ENCODE measurements around the gene LRCH4. TPM values are rescaled to one million over a fixed set of nuclear protein-coding genes. Genes with fewer than 3 reads are reported as not detected.

Gene LRCH4
- total RNA-seq, 4 donors from 2014 or later = 16.1 to 53.2 (median 50.0) TPM

DNA sequence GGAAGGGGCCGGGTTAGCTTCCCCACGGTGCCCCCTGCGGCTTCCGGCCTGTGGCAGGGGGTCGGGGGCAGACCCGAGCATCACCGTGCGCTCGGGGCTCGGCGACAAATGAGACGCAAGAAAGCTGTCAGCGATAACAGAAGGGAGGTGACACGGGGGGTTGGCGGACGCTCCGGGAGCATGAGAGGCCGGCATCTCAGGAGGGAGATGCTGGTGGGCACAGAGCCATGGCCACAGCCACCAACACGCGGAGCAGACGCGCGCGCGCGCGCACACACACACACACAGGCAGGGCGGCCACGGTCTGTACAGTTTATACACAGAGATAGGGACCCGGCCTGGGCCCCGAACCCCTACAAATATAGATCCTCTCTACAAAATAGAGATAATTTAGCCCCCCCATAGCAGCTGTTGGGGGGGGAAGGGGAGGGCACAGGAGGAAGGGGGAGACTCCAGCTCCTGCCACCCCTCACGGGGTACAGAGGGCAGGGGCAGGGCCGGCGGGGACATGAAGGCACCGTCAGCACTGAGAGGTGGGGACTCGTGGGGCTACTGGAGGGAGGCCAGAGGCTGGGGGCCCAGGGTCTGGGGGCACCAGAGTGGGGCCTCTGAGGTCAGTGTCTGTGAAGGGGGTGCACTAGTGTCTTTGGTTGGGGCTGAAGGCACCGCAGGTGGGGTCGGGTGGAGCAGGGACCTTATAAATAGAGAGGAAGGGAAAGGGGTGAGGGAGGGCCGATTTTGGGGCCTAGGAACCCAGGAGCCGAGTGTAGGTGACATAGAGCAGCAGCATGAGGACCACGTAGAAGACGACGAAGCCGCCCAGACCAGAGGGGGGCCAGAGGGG, 11.3 kb downstream of the LRCH4 start:
- peaks cover 0 to 15% (median 8%) of the 10 kb centered on the region in 3 donors for H3K4me1 ChIP-seq
- no peak for TF ChIP-seq POLR2AphosphoS5 (IDR thresholded peaks at IDR 0.05)
- TF ChIP-seq, protein P1, sequence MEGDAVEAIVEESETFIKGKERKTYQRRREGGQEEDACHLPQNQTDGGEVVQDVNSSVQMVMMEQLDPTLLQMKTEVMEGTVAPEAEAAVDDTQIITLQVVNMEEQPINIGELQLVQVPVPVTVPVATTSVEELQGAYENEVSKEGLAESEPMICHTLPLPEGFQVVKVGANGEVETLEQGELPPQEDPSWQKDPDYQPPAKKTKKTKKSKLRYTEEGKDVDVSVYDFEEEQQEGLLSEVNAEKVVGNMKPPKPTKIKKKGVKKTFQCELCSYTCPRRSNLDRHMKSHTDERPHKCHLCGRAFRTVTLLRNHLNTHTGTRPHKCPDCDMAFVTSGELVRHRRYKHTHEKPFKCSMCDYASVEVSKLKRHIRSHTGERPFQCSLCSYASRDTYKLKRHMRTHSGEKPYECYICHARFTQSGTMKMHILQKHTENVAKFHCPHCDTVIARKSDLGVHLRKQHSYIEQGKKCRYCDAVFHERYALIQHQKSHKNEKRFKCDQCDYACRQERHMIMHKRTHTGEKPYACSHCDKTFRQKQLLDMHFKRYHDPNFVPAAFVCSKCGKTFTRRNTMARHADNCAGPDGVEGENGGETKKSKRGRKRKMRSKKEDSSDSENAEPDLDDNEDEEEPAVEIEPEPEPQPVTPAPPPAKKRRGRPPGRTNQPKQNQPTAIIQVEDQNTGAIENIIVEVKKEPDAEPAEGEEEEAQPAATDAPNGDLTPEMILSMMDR (IDR thresholded peaks at IDR 0.05) = no peak
- no peak for TF ChIP-seq POLR2A (IDR thresholded peaks at IDR 0.05)
- TF ChIP-seq EP300 (IDR thresholded peaks at IDR 0.05) = no peak
- H3K27me3 ChIP-seq = peaks cover 61% of the 10 kb centered on the region
- peaks cover 0 to 67% of the 10 kb centered on the region in 2 donors for H3K36me3 ChIP-seq
- H3K9me3 ChIP-seq = no peaks in the 10 kb centered on the region
- WGBS, 2 donors (ENCODE audit: low coverage in 1 of 2) = 88 to 96% methylated on average over 7 to 18 of the region's 44 CpGs
- no peak overlapping the region for H3K4me3 ChIP-seq
- no peak for ATAC-seq
- no peak overlapping the region for H3K27ac ChIP-seq

DNA sequence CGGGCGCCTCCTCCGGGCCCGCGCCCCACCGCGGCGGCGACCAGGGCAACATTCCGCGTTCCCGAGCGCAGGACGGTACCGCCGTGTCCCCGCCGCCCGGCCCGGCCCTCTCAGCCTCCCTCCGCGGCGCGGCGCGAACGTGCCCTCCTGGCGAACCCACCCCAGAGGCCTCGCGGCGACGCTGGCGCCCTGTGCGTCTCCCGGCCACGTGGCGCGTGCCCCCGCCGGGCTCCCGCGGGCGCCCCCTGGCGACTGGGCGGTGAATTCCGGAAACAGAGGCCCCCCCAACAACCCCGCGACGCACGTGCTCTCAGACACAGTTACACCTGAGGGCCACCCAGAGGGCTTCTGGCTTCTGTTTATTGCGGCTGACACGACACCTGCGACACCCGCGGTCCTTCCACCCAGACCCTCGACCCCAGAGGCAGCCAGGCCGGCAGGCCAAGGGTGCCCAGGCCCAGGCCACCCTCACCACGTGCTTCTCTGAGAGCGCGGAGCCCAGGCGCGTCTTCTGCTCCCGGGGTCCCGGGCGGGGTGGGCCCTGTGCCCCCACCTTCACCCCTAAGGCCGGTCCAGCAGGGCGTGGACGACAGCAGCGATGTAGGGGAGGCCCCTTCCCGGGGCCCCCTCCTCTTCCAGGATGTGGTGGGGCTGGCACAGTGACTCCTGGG, 12.1 kb downstream of the LRCH4 start, which contains the start of gene SAP25:
SAP25 (minus strand) TSS at position 210 of the 671 bp plus-strand sequence; CDS start at position 52, 158 bp downstream.
- H3K9me3 ChIP-seq = no peaks in the 10 kb centered on the region
- peaks cover 0 to 60% of the 10 kb centered on the region in 2 donors for H3K36me3 ChIP-seq
- TF ChIP-seq POLR2AphosphoS5 (IDR thresholded peaks at IDR 0.05) (no peak), POLR2A (IDR thresholded peaks at IDR 0.05) (no peak), EP300 (IDR thresholded peaks at IDR 0.05) (no peak)
- TF ChIP-seq, protein P1 (IDR thresholded peaks at IDR 0.05) = peak in 2 of 4 experiments; percentile 8 to 12
- H3K4me3 ChIP-seq = no peak within 1 kb of the TSS
- no peak within 1 kb of the TSS for H3K27ac ChIP-seq
- no peak for ATAC-seq
- WGBS, 2 donors (ENCODE audit: low coverage in 1 of 2) = 60% methylated on average over 1 of the region's 70 CpGs; no CpG with 5 or more reads in 1 of the 2 donors
- peaks cover 0 to 23% (median 10%) of the 10 kb centered on the region in 3 donors for H3K4me1 ChIP-seq
- H3K27me3 ChIP-seq = peaks cover 61% of the 10 kb centered on the region

DNA sequence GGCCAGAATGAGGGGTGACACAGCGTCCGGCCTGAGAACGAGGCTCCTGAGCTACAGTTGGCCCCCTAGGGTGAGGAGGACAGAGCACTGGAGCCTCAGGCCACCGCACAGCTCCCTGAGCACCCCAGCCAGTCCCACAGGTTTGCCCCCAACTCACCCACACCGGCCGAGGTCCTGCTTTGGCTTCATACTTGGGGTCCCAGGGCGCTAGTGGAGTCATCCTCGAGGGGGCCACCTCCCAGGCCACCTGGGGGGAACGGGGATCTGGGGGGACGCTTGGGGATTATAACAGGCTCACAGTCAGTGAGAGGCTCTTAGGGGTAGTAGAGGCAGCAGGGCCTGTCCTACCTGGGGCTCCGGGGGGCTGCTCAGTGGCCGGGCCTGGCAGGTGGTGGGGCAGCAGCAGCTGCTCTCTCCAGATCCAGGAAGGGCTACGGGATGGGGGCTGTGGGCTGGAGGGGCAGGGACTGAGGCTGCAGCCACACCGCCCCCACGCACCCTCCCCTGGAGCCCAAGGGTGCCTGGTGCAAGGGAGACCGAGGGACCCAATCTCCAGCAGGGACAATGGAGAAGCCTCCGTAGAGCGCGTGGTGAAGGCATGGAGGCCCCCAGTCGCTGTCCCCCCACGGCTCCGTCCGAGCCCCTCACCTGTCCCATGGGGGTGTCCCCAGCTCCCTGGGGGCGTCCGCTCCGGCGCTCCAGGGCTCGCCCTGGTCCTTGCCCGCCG, 12.8 kb downstream of the LRCH4 start:
- no peak for ATAC-seq
- peaks cover 61% of the 10 kb centered on the region for H3K27me3 ChIP-seq
- H3K9me3 ChIP-seq = no peaks in the 10 kb centered on the region
- no CpG with 5 or more reads among the region's 30 CpGs for WGBS, 2 donors (ENCODE audit: low coverage in 1 of 2)
- no peak overlapping the region for H3K4me3 ChIP-seq
- no peak overlapping the region for H3K27ac ChIP-seq
- peaks cover 0 to 53% of the 10 kb centered on the region in 2 donors for H3K36me3 ChIP-seq
- peaks cover 0 to 29% (median 10%) of the 10 kb centered on the region in 3 donors for H3K4me1 ChIP-seq
- TF ChIP-seq POLR2A (IDR thresholded peaks at IDR 0.05) = no peak
- no peak for TF ChIP-seq POLR2AphosphoS5 (IDR thresholded peaks at IDR 0.05)
- TF ChIP-seq, protein P1 (IDR thresholded peaks at IDR 0.05) = no peak
- no peak for TF ChIP-seq EP300 (IDR thresholded peaks at IDR 0.05)

DNA sequence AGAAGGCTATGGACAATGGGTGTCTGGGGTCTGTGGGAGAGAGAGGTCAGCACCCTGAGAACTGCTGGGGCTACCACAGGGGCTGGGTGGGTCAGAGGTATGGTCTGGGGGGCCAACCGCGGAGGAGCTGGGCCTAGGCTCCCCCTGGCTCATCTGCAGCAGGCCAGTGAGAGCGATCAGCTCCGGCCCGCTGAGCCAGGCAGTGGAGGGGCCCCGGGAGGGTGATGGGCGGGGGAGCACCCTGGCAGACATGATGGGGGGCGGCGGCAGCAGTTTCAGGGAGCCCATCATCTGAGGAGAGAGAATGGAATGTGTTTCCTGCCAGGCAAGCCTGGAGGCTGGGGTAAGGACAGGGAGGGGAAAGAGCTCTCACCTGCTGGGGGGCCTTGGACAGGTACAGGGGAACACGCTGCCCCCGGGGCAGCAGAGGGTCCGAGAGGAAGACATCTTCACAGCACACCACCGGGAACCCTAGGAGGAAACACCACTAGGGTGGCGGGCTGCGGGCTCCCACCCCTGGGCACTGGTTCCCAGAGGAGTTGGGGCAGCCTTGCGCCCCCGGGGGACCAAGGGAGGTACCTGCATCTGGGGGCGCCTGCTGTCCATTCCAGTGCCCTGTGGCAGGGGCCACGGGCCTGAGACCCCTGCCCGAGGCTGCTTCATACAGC, 13.5 kb downstream of the LRCH4 start:
- WGBS, 2 donors (ENCODE audit: low coverage in 1 of 2) = 80% methylated on average over 2 of the region's 20 CpGs; no CpG with 5 or more reads in 1 of the 2 donors
- Histone ChIP-seq H3K27ac (no peak overlapping the region), H3K36me3 (peaks cover 0 to 46% of the 10 kb centered on the region in 2 donors), H3K4me1 (peaks cover 0 to 29% (median 10%) of the 10 kb centered on the region in 3 donors), H3K9me3 (no peaks in the 10 kb centered on the region), H3K27me3 (peaks cover 61% of the 10 kb centered on the region), H3K4me3 (no peak overlapping the region)
- ATAC-seq = no peak
- TF ChIP-seq EP300 (IDR thresholded peaks at IDR 0.05) = no peak
- TF ChIP-seq, protein P1 (IDR thresholded peaks at IDR 0.05) = no peak
- TF ChIP-seq POLR2A (IDR thresholded peaks at IDR 0.05) = no peak
- no peak for TF ChIP-seq POLR2AphosphoS5 (IDR thresholded peaks at IDR 0.05)
